ENCODE results near the gene FUCA1.
A peak's percentile ranks its signal among the peaks of the same experiment; 100 is the strongest.
"Not testable (repeated sequence)": the region's sequence is repeated elsewhere in the genome, so short reads cannot be mapped to it uniquely, and the experiment has no call there.

The FUCA1 gene

GRCh38 chr1:23867895-23868556 lies at the start of gene FUCA1:
Gene FUCA1, minus strand, starts transcription at chr1:23868290. Its CDS starts 4 bp downstream, at chr1:23868286.
- peak; percentile 76 for DNase-seq (ENCODE audit: low read depth)

- DNase-seq (ENCODE audit: low read depth) = no peak
Observed at GRCh38 chr1:23916209-23917131, 48.4 kb upstream of the FUCA1 start.

- DNase-seq (ENCODE audit: low read depth) = no peak
Observed at GRCh38 chr1:23915466-23915865, 47.4 kb upstream of the FUCA1 start.

GRCh38 chr1:23914921-23915320 lies 46.8 kb upstream of the FUCA1 start:
- DNase-seq (ENCODE audit: low read depth) = no peak

GRCh38 chr1:23913212-23913880 lies 45.3 kb upstream of the FUCA1 start, which contains the start of gene CNR2:
Gene CNR2, minus strand, starts transcription at chr1:23913362. Its CDS starts 37,745 bp downstream, at chr1:23875617.
- no peak for DNase-seq (ENCODE audit: low read depth)

GRCh38 chr1:23911921-23912320 lies 43.8 kb upstream of the FUCA1 start:
- no peak for DNase-seq (ENCODE audit: low read depth)

- DNase-seq (ENCODE audit: low read depth) = no peak
Observed at GRCh38 chr1:23910553-23911246, 42.6 kb upstream of the FUCA1 start.

- no peak for DNase-seq (ENCODE audit: low read depth)
Observed at GRCh38 chr1:23910144-23910543, 42.1 kb upstream of the FUCA1 start.

- no peak for DNase-seq (ENCODE audit: low read depth)
Observed at GRCh38 chr1:23909412-23909811, 41.3 kb upstream of the FUCA1 start.

GRCh38 chr1:23908453-23909341 lies 40.6 kb upstream of the FUCA1 start:
- no peak for DNase-seq (ENCODE audit: low read depth)

- DNase-seq (ENCODE audit: low read depth) = no peak
Observed at GRCh38 chr1:23906731-23907130, 38.6 kb upstream of the FUCA1 start.

- DNase-seq (ENCODE audit: low read depth) = no peak
Observed at GRCh38 chr1:23905461-23906025, 37.5 kb upstream of the FUCA1 start.

- DNase-seq (ENCODE audit: low read depth) = no peak
Observed at GRCh38 chr1:23904748-23905357, 36.8 kb upstream of the FUCA1 start.

- no peak for DNase-seq (ENCODE audit: low read depth)
Observed at GRCh38 chr1:23903754-23904153, 35.7 kb upstream of the FUCA1 start.

GRCh38 chr1:23902321-23903278 lies 34.5 kb upstream of the FUCA1 start:
- DNase-seq (ENCODE audit: low read depth) = no peak

GRCh38 chr1:23900017-23900416 lies 31.9 kb upstream of the FUCA1 start:
- not testable (repeated sequence) for DNase-seq (ENCODE audit: low read depth)

GRCh38 chr1:23899070-23899469 lies 31.0 kb upstream of the FUCA1 start:
- no peak for DNase-seq (ENCODE audit: low read depth)

GRCh38 chr1:23897083-23897482 lies 29.0 kb upstream of the FUCA1 start:
- no peak for DNase-seq (ENCODE audit: low read depth)

GRCh38 chr1:23896491-23896890 lies 28.4 kb upstream of the FUCA1 start:
- DNase-seq (ENCODE audit: low read depth) = no peak

All from stimulated activated CD8-positive, alpha-beta memory T cell treated with anti-CD3 and anti-CD28 coated beads, Interleukin-15, amount 100 ng/mL, for 24 hours (primary cell).